ENCODE measurements around the gene SYNPR. TPM values are rescaled to one million over a fixed set of nuclear protein-coding genes. Genes with fewer than 3 reads are reported as not detected.

The SYNPR gene
- total RNA-seq, 4 donors from 2014 or later = not detected

DNA sequence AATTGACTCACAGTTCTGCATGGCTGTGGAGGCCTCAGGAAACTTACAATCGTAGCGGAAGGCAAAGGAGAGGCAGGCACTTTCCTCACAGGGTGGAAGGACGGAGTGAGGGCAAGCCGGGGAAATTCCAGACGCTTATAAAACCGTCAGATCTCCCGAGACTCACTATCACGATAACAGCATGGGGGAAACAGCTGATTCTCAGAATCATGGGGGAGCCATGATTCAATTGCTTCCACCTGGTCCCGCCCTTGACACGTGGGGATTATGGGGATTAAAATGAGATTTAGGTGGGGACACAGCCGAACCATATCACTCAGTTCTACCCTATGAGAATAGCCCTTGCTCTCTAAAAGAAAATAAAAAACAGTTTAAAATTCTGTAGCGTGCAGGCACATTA is 13.4 kb upstream of the SYNPR start:
- Histone ChIP-seq H3K9me3 (peaks cover 2% of the 10 kb centered on the region), H3K4me3 (no peak overlapping the region), H3K36me3 (no peaks in the 10 kb centered on the region), H3K27ac (no peak overlapping the region), H3K27me3 (no peaks in the 10 kb centered on the region), H3K4me1 (no peaks in the 10 kb centered on the region)
- 50% methylated on average over 12 of the region's 12 CpGs for WGBS
- no peak for DNase-seq (ENCODE audit: low spot score in 2 of 2)
- TF ChIP-seq POLR2A (IDR thresholded peaks at IDR 0.05) (no peak), POLR2AphosphoS5 (IDR thresholded peaks at IDR 0.05) (no peak), CTCF (IDR thresholded peaks at IDR 0.05) (no peak), EP300 (IDR thresholded peaks at IDR 0.05) (no peak)

- Histone ChIP-seq H3K36me3 (no peaks in the 10 kb centered on the region), H3K27ac (no peak overlapping the region), H3K4me3 (no peak overlapping the region), H3K9me3 (no peaks in the 10 kb centered on the region), H3K27me3 (peaks cover 34% of the 10 kb centered on the region), H3K4me1 (peaks cover 9% of the 10 kb centered on the region)
- WGBS = 95% methylated on average over 1 of the region's 1 CpG
- TF ChIP-seq POLR2AphosphoS5 (IDR thresholded peaks at IDR 0.05) (no peak), POLR2A (IDR thresholded peaks at IDR 0.05) (no peak), CTCF (IDR thresholded peaks at IDR 0.05) (no peak), EP300 (IDR thresholded peaks at IDR 0.05) (no peak)
- no peak for DNase-seq (ENCODE audit: low spot score in 2 of 2)
Measured at GRCh38 chr3:63274359-63274758, 3.7 kb upstream of the SYNPR start.

DNA sequence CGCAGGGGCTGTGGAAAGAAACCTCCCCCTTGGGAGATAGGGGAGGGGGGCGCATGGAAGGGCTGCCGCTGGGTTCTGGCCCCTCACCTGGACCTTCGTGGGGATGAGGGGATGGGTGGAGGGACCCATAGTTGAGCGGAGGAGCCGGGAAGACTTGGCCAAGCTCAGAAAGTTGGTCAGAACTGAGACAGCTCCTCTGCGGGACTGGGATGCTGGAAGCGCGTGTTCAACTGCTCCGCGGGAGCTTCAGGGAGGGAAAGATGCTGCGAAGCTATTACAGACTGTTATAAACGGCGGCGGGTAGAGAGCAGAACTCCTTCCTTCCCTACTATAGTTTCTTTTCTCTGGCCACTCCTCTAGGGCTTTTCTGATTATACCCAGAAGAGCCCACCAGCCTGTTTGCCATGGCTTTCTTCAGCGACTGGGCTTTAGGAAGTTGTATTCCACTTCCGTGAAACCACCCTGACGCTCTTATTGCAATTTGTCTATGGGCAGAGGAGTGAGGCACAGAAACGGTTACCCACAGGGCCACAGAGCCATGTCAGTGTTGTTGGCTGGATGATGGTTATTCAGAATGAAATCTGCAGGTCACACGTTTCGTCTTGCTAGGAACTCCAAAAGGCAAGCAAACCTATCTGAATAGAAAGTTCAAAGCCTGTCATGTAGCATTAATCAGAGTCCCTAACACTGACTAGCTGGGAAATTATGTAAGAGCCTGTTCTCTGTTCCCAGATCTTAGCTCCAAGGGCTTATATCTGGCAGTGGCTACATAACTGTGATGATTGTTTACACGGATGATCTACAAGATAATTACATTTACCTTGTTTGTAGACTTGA is 1.1 kb downstream of the SYNPR start:
- H3K4me3 ChIP-seq = no peak overlapping the region
- H3K27ac ChIP-seq = no peak overlapping the region
- H3K27me3 ChIP-seq = peaks cover 44% of the 10 kb centered on the region
- TF ChIP-seq POLR2A (IDR thresholded peaks at IDR 0.05) = no peak
- TF ChIP-seq EP300 (IDR thresholded peaks at IDR 0.05) = no peak
- no peak for TF ChIP-seq POLR2AphosphoS5 (IDR thresholded peaks at IDR 0.05)
- no peak for TF ChIP-seq CTCF (IDR thresholded peaks at IDR 0.05)
- DNase-seq (ENCODE audit: low spot score in 2 of 2) = no peak
- H3K36me3 ChIP-seq = no peaks in the 10 kb centered on the region
- 5% methylated on average over 22 of the region's 22 CpGs for WGBS
- H3K4me1 ChIP-seq = peaks cover 10% of the 10 kb centered on the region
- no peaks in the 10 kb centered on the region for H3K9me3 ChIP-seq

DNA sequence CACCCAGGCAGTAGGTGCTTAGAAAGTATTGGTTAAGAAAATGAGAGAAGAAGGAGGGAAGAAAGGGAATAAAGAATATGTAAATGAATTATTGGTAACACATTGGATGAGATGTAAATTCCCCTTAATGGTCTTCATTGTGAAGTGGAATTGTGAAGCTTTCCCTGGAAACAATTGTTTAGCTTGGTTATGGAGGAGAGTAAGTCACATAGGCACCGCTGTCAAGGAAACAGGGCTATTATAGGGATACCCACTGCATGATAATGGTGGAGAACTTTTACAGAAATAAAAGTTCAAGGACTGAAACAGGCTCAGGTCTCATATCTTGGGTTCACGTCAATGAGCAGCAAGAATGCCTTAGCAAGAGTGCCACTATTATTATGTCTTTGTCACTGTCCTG is 9.5 kb downstream of the SYNPR start:
- Histone ChIP-seq H3K36me3 (no peaks in the 10 kb centered on the region), H3K27ac (no peak overlapping the region), H3K9me3 (no peaks in the 10 kb centered on the region), H3K4me3 (no peak overlapping the region), H3K4me1 (no peaks in the 10 kb centered on the region), H3K27me3 (no peaks in the 10 kb centered on the region)
- TF ChIP-seq POLR2AphosphoS5 (IDR thresholded peaks at IDR 0.05) (no peak), EP300 (IDR thresholded peaks at IDR 0.05) (no peak), CTCF (IDR thresholded peaks at IDR 0.05) (no peak), POLR2A (IDR thresholded peaks at IDR 0.05) (no peak)
- WGBS = 90% methylated on average over 2 of the region's 2 CpGs
- DNase-seq (ENCODE audit: low spot score in 2 of 2) = no peak

DNA sequence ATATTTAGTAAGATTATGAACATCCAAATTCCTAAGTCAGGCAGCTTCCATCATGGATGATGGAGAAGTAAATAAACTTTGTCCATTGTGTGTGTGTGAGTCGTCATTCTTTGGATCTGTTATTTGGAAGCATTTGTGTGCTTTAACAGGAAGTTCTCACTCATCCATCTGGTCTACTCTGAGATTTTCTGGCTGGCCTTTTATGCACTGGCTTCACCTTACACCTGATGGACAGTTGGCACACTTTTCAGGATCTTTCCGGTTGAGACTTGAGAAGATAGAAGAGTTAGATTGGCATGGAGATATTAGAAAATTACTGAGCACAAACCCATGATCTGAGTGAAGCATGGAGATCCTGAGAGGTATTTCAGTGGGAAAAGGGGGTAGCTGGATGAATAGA is 12.6 kb downstream of the SYNPR start:
- Histone ChIP-seq H3K27me3 (no peaks in the 10 kb centered on the region), H3K27ac (no peak overlapping the region), H3K4me1 (no peaks in the 10 kb centered on the region), H3K4me3 (no peak overlapping the region), H3K36me3 (no peaks in the 10 kb centered on the region), H3K9me3 (no peaks in the 10 kb centered on the region)
- WGBS = 79% methylated on average over 2 of the region's 2 CpGs
- TF ChIP-seq POLR2AphosphoS5 (IDR thresholded peaks at IDR 0.05) = no peak
- no peak for TF ChIP-seq CTCF (IDR thresholded peaks at IDR 0.05)
- TF ChIP-seq POLR2A (IDR thresholded peaks at IDR 0.05) = no peak
- no peak for TF ChIP-seq EP300 (IDR thresholded peaks at IDR 0.05)
- no peak for DNase-seq (ENCODE audit: low spot score in 2 of 2)

All from suprapubic skin (tissue), 4 donors.